HG03280 (cell line): ENCODE measurements around the gene KIF20A.
A peak's percentile ranks its signal among the peaks of the same experiment; 100 is the strongest.
"Not testable (repeated sequence)": the region's sequence is repeated elsewhere in the genome, so short reads cannot be mapped to it uniquely, and the experiment has no call there.

Source experiments
- ATAC-seq: cut with Tn5 transposase; IDR thresholded peaks from one replicate; pipeline ENCODE4 v1.9.1; 2021; ENCODE audit warnings: mild to moderate bottlenecking, moderate library complexity; ENCODE audit not compliant: unreplicated experiment

Gene KIF20A

GRCh38 chr5:138182808-138183207, 3.9 kb downstream of the KIF20A start:
- no peak for ATAC-seq

DNA sequence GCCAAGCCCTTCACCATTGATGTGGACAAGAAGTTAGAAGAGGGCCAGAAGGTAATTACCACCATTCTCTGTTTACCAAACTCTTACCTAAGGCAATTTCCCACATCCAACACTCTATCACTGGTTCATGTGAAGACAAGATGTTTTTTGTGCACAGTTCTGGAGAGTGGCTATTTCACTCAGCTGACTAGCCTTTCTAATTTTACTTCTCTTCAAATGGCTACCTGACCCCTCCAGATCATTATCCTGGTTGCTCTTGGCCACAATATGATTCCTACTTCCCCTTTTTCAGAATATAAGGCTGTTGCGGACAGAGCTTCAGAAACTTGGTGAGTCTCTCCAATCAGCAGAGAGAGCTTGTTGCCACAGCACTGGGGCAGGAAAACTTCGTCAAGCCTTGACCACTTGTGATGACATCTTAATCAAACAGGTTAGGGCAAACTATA, 7.1 kb downstream of the KIF20A start:
- no peak for ATAC-seq

- ATAC-seq = no peak
Observed at GRCh38 chr5:138188626-138189025, 9.7 kb downstream of the KIF20A start.

- no peak for ATAC-seq
Observed at GRCh38 chr5:138192826-138193225, 13.9 kb downstream of the KIF20A start.

DNA sequence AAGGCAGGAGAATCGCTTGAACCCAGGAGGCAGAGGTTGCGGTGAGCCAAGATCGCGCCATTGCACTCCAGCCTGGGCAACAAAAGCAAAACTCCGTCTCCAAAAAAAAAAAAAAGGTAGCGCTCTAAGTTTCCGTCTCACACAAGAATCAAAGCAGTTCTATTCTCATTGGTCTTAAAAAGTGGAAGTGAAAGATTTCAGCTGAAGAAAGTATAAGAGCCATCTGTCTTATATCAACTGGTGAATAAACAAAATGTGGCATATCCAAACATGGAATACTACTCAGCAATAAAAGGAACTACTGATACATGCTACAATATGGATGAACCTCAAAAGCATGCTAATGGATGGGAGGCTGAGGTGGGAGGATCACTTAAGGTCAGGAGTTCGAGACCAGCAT, 14.9 kb downstream of the KIF20A start:
- not testable (repeated sequence) for ATAC-seq

- ATAC-seq = no peak
Observed at GRCh38 chr5:138210985-138211384, 32.1 kb downstream of the KIF20A start.

DNA sequence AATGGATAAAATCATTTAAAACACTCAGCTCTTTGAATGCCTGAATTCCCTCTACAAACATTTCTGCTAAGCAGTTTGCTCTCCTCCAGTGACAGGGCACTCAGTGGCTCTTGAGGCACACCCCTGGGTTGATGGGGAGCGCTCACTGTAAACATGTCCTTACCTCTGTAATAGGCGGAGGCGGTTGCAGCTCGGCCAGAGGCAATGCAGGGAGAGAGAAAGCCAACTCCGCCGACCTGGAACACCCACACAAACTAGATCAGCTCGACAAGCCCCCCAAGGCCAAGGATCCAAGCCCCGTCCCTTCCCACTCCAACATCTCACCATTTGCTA, 33.9 kb downstream of the KIF20A start:
- peak; percentile 16 for ATAC-seq

- ATAC-seq = peak; percentile 97
Observed at GRCh38 chr5:138213161-138214029, 34.5 kb downstream of the KIF20A start, which contains the start of gene CDC23. Gene CDC23 (minus strand): TSS chr5:138213323. CDS start chr5:138213312, 11 bp downstream.

DNA sequence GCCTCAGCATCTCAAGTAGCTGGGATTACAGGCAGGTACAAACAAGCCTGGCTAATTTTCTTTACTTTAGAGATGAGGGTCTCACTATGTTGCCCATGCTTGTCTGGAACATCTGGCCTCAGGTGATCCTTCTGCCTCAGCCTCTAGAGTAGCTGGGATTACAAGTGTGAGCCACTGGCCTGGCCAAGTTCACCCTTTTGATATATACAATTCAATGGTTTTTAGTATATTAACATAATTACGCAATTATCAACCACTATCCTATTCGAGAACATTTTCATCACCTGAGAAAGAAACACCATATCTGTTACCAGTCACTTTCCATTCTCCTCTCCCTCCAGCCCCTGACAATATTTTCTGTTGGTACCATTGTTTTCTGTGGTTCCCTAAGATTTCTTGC, 37.9 kb downstream of the KIF20A start:
- no peak for ATAC-seq

DNA sequence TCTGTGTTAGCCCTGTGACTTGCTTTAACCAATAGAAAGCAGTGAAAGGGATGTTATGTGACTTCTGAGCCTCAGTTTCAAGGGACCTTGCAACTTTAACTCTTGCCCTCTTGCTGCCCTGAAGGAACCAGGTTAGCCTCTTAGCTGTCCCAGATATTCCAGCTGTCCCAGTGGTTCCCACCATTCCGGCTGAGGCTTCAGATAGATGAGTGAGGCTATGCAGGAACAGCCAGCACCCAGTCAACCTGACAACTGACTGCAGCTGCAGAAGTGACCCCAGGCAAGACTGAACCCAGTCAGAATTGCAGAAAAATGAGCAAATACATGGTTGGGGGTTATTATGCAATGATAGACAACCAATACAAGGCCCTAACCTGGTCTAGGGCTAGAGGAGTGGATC, 44.6 kb downstream of the KIF20A start:
- ATAC-seq = no peak

DNA sequence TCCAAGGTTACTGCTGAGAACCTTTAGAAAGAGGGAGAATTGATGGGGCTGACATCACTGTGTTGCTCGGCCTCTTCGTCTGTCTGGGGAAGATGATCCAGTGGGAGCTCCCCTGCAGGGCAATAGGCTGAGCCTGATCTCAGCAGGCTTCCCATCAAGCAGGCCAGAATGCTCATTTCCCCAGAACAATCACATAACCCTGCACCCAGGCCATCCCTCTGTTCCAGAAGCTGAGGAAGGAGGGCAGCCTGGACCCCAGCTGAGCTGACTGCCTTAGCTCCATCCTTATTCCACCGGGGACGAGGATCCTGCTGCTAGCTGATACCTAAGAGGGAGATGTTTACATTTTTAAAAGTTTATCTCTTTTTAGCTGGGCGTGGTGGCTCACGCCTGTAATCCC, 45.8 kb downstream of the KIF20A start:
- no peak for ATAC-seq

DNA sequence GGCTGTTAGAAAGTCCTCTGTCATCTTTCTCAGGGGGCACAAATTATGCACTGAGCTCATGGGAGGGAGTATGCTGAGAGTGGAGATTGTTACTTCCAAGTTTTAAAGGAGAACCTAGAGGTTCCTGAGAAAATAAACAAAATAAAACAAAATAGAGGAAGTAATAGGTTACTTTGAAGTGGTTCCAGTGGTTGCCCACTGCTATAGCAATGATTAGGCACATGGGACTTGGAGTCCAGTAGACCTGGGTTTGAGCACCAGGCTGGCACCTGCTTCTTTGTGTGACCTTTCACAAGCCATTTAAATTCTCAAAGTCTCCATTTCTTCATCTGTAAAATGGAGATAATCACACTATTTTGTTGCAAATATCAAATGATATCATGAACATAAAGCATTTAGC, 48.0 kb downstream of the KIF20A start:
- no peak for ATAC-seq

GRCh38 chr5:138229387-138229786, 50.5 kb downstream of the KIF20A start:
- ATAC-seq = no peak

- ATAC-seq = no peak
Observed at GRCh38 chr5:138230261-138230660, 51.3 kb downstream of the KIF20A start.

DNA sequence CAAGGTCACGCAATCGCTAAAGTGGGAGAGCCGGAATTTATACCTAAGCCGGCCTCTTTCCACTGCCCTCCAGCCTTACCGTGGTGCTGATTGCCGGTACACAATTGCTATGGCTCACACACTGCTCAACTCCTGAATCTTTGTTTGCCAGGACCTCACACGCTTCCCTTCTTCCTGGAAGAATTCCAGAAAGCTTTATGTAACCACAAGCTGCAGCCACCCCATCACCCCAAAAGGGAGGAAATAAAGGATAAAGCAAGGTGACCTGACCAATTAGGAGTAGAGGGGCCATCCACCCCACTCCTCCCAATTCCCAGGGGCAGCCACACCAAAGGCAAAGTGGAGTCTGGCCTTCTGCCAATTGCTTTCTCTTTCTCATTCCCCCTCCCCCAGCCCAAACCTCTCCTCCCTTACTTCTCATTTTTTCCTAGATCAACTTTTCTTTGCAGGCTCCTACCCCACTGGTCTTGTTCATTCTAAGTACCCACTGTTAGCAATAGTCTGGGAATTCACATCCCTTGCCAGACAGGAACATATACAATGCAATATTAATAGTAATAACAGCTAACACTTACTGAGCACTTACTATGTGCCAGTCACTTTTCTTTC, 52.2 kb downstream of the KIF20A start:
- ATAC-seq = no peak

- no peak for ATAC-seq
Observed at GRCh38 chr5:138233280-138233679, 54.4 kb downstream of the KIF20A start.

- ATAC-seq = no peak
Observed at GRCh38 chr5:138234651-138235050, 55.7 kb downstream of the KIF20A start.
